HG03469 (cell line): ENCODE data around the gene TCF7L2.

Source experiments
- ATAC-seq: cut with Tn5 transposase; IDR thresholded peaks from one replicate; pipeline ENCODE4 v1.9.1; 2021; ENCODE audit warnings: mild to moderate bottlenecking, moderate library complexity, moderate number of reproducible peaks; ENCODE audit not compliant: unreplicated experiment

Gene TCF7L2

DNA sequence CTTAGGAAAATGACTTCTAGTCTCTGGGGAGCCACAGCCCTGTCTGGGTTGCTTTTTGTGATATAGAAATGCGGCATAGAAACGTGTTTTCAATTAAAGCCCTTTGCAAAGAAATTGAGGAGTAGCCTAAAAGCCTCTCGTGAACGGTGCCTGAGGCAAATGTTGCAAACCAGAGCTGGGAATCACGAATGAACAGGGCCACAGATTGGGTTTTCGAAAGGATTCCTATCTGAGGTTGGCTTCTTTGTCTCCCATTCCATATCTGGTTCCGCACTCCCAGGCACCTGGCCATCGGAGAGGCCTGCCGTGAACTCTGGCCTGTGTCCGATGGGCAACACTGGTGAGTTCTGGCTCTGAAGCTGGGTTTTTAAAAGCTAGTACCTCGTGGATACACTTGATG lies 221.6 kb downstream of the TCF7L2 start:
- ATAC-seq, result no peak

DNA sequence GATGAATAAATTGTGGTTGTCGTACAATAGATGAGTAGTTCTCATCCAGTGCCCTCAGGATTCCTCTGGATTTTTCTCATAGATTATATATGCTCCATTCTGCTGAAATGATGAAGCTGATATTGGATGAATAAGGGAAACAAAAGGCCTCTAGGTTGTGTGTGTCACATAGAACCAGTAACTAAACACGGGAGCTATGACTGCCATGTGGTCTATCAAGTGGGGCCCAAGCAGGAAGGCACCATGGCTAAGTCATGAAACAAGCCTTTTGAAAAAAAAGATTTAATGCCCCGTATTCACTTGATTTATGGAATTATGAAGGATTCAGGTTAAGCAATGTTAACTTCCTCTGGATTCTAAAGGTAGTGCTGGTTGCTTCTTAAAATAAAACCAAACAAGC lies 225.1 kb downstream of the TCF7L2 start:
- ATAC-seq, result no peak

DNA sequence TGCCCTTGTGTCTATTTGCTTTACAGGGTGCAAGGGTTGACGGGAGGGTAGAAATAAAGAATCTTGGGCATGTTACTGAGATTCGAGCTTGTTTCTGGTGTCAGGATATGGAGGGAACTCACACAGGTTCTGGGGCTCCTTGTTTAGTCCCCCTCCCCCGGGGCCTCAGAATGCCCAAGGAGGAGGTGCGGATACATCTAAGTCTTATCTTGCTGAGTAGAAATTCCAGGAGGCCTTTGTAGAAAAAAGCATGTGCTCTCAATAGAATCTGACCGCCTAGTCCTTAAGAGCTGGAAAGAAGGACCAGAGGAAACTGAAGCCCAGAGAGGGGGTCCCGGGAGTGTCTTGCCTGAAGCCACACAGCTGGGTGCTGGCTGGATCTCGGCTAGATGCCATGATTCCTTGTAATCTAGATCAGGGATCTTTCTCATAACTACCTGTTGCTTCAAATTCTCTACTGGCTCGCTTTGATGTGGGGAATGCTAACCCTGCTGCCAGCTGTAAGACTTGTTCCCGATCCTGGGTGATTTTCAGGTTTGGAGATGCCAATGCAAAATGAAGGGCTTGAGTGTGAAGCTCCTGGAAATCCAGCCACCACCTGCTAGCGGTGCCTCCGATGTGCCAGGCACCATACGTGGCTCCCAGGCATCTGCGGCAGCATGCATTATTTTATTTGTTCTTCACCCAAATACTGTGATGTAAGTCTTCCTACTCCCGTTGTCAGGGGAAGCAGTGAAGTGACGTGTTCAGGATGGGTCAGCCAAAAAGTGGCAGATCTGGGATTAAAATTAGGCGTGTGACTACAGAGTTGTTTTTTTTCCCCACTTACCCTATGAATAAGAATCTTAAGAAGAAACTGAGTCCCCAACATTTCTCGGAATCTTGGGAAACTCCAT lies 226.0 kb downstream of the TCF7L2 start:
- no peak for ATAC-seq

DNA sequence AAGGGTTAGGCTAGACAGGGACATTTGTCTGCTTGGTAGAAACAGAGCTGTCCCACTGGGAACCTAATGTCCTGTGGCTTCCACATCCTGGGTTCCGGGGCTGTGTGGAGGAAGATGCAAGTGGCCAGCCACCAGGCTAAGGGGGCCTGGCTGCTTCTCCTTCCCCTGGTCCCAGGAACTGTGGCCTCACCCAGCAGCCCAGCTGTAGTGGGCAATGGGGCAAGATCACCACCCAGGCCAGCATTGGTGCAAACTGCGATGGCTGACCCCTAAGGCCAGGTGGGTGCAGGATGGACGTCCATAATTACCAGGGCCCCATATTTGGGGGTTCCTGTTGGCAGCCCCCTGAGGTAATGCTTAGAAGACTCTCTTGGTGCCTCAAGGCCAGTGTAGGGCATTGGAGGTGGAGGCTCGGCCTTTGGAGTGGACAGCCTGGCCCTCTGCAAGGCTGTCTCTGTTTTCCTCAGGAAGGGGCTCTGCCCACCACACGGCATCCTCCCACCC lies 226.7 kb downstream of the TCF7L2 start:
- no peak for ATAC-seq

DNA sequence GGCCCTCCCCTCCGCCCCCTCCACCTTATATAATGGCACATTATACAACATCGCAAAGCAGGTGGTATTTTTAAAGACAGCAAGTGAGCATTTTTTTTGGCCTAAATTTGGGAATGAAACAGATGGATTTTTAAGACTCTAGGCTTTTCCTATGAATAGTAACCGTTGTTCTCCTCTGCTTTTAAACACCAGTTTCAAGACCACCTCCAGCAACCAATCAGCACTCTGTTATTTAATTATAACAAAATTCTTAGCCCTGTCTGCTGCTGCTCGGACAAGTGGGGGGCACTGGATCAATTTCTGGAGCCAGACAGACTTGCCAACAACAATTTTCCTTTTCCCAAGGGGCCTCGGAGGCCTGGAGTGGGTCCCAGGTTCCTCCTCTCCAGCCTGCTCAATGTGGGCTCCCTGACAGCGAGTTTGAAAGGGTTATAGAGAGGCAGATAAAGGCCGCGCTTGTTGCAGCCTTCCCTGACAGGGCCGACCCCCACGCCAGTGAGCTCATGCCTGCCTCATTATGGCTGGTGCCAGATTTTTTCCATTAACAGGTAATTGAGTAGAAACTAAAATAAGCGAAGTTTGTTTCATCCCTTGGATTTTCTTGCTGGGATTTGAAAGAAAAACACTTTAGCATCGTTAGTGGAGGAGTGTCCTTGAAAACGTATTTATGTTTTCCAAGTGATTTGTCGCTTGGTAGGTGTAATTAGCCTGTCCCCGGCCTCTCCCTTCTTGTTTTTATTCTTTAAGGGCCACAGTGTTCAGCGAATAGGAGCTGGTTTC lies 227.3 kb downstream of the TCF7L2 start:
- ATAC-seq, result no peak

DNA sequence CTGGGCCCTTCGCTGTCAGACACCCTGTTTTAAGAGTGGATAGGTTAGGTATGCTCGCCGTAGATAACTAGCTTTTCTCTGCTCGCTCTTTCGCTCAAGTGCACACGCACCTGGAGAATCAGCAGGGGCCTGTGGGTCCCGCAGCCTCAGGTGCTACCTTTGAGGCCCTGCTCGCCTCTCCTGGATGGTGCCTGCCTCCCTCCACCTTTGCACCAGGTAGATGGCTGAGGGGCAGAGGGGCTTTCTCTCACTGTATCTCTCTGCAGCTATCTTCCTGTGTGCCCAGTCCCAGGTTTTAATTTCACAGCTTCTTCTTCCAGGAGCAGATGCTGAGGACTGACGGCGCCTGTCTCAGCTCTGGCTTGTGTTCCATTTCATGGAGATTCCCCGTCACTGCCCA lies 227.9 kb downstream of the TCF7L2 start:
- ATAC-seq, result no peak

DNA sequence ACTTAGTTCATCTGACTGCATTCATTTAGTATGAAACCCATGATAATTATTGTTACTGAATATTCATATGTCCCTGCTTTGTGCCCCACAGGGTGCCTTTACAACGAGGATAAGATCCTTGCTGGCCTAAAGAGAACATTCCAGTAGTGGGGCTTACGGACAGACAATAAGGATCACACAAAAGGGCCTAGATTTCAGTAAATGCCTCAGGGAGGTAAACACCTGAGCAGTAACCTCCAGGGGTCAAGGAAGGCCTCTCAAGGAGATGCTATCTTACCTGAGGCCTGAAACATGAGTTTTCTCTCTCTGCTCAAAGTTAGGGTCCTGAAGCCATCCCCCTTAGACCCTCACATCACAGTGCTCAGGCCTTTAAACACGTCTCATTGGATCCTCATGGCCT lies 228.7 kb downstream of the TCF7L2 start:
- no peak for ATAC-seq

DNA sequence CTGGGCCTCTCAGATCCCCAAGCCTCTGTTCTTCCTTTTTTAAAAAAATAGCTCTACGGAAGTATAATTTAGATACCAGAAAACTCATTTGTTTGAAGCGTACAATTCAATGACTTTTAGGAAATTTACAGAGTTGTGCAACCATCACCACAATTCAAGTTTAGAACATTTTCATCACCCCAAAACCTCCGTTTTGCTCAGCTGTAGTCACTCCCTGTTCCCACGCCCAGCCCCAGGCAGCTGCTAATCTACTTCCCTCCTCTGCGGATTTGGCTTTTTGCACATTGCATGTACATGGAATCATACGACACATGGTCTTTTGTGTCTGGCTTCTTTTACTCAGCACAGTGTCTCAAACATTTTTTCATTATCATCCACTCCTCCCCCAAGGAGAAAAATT lies 229.2 kb downstream of the TCF7L2 start:
- ATAC-seq, result no peak

DNA sequence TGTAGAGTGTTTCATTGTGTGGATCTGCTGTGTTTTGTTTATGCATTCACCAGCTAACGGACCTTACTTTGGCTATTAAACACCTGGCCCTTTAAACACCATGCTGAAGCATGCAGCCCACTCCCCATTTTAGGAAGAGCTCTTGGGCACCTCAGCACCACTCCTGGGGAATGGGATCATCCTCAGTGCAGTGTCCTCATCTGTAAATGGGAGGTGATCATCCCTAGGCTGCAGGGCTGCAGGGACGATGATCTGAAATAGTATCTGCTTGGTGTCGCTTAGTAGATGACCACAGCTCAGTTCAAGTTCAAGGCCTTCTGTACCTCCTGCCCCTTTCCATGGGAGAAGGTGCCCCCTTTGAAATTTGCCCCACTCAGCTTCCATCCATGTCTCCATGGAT lies 229.9 kb downstream of the TCF7L2 start:
- ATAC-seq, result no peak

DNA sequence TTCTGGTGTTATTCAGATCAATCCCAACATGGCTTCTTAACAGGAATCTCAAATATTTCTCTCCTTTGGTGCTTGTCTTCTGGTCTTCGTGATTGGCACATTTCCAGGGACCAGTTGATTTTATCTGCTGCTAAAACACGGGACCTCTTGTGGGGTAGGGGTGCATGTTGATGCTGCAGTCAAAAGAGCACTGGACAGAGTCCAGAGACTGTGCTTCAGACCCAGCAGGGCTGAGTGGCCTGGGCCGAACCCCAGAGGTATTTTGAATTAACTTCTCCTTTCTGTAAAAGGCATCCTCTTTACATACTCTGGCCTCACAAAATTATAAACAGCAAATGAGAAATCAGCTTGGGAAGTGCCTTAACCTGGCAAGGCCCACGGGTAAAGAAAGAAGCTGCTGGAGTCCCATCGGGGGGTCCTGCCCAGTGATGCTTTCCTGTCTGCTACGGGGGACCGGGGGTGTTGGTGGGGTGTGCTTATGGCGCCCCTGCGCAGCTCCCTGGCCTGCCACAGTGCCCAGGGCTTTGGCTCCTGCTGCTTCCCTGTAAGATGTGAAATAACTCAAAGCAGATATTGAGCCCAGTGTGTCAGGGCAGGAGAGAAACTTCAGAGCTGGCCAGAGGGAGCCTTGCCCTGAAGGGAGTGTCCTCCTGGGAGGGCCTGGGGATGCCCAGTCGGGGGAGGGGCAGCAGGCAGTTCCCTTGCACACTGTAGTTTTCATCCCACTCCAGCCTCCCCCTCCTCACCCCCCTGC lies 230.5 kb downstream of the TCF7L2 start:
- ATAC-seq, result no peak

DNA sequence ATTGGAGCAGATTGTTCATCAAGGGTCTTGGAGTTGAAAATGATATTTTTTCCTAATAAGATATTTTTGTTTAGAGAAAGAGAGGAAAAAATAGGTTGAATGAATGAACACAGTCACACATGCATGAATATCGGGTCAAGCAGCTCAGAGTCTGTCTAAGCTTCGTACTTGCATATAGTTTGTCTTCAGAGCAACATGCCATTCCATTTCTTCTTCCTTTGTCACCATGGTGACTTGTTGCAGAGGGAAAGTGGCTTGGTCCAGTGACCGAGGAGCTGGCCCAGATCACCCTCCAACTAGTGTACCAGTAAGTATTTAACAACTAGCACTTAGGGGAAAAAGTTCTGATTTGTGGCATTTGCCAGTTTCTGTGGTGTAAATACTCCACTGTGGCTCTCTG lies 232.1 kb downstream of the TCF7L2 start:
- ATAC-seq, result no peak

DNA sequence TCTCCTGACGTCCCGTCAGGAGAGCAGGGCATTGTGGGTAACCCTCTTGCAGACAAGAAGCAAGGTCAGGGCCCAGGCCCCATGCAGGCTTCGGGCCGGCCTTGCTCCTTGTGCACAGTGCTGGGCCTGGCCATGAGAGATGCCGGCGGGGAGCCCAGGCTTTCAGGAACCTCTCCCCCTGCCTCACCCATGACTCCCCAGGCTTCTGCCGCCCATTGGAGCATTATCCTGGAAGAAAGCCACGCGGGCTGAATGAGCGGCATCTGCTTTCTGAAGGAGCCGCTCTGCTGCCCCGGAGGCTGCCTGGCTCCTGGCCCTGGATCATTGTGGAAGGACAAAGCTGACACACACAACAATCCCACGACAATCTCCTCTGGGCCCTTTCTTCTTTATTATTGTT lies 233.5 kb downstream of the TCF7L2 start:
- ATAC-seq, result no peak

DNA sequence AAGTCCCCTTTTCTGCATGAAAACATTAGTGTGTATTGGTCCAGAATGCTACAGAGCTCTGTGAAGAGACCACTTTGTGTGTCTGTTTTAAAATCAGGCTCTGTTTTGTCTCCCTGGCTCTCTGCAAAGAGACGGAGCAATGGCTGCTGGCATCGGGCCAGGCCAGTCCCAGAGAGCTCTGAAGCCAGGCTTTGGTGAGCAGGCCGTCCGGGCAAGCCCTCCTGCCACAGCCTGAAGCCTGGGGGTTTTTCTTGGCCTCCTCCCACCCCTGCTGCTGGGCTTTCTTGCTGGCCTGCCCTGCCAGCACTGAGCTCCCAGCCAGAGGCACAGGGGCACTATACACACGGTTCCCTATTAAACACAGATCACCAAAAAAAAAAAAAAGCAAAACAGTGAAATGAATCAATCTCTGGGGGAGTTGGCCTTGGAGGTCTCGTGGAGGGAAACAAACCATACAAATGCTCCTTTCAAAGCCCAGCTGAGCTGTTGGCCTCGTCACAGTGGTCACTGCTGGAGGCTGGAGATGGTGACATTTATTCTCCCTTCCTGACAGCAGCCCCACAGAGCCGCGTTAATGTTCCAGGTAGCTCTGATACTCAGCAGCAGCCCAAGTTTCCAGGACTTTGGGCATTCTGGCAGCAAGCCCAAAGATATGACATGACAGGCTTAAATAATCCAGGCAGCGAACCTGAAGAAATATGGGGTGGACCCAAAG lies 237.2 kb downstream of the TCF7L2 start:
- ATAC-seq, result no peak

DNA sequence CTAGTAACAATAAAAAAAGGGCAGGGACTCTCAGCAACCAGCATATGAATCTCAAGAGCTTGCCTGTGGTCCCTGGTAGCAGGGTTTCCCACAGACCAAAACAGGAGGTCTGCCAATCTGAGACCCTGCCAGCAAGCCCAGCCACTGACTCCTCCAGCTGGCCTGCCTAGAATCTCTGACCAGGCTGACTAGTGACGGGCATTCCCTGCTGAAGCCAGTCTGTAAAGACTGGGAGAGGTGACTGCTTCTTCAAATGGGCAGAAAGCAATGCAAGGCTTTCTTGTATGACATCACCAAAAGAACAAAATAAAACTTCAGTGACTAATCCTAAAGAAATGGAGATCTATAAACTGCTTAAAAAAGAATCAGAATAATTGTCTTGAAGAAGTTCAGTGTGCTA lies 249.4 kb downstream of the TCF7L2 start:
- no peak for ATAC-seq

DNA sequence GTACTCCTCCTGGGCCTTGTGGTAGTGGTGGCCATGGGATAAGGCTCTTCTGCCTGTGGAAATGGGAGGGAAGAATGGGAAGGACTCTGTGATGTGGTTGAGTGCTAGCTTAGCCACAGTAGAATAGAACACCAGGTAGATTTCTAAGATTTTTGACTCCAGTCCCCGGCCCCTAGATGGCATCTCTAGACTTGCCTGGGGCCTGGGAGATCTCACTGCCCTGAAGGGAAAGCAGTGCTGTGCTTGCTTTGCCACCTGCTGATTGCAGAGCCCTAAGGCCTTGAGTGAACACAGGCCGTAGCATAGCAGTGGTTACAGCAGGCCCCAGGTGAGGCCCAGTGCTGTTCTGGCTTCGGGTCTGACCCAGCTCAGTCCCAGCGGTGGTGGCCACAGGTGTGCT lies 252.0 kb downstream of the TCF7L2 start:
- no peak for ATAC-seq

DNA sequence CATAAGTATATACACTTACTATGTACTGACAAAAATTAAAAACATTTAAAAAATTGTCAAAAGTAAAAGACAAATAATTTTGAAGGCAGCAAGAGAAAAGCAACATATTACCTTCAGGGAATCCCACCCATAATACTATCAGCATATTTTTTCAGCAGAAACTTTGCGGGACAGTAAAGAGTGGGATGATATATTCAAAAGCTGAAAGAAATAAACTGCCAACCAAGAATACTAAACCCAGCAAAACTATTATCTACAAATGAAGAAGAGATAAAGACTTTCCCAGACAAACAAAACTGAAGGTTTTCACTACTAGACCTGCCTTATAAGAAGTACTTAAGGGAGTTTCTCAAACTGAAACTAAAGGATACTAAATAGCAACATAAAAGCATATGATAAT lies 257.9 kb downstream of the TCF7L2 start:
- no peak for ATAC-seq

DNA sequence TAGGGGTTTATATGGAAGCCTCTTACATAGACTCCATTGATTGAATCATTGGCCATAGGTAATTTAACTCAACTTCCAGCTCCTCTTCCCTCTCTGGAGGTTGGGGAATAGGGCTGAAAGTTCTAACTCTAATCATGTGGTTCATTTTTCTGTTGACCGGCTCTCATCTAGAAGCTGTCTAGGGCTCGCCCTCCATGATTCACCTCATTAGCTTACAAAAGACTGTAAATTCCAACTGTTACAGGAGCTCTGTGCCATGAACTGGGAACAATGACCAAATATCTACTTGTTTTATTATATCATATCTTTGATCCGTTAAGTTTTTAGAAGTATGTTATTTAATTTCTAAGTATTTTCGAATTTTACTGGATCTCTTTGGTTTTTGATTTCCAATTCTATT lies 263.0 kb downstream of the TCF7L2 start:
- ATAC-seq, result no peak

DNA sequence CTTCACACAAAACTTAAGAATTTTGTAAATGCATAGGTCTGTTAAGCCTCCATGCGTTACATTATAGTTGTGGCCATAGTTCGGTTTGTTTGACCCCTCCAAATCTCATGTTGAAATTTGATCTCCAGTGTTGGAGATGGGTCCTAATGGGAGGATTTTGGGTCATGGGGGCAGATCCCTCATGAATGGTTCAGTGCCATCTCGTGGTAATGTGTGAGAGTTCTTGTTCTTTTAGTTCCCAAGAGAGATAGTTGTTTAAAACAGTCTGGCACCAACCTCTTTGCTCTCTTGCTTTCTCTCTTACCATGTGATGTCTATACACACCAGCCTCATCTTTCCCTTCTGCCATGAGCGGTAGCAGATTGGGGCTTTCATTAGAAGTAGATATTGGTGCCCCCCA lies 264.3 kb downstream of the TCF7L2 start:
- no peak for ATAC-seq

DNA sequence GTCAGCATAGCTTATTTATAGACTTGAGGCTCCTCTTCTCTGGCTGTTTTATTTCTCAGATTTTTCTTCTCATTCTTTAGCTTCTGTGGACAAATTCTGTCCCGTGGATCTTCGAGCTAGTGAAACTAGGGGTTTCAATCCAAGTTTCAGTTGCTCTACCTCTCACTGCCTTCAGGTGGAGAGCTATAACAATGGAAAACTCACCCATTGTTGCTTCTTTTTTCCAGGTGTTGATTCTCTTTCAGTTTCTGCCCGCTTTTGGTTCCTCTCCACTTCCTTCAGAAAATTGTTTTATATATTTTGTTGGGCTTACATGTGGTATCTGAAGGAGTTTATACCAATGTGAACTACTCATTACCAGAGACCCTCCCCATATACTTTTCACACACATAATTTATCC lies 266.1 kb downstream of the TCF7L2 start:
- ATAC-seq, result no peak
